ENCODE results near the gene DBR1.

The DBR1 gene

GRCh38 chr3:138196023-138196422 is 21.3 kb upstream of the DBR1 start:
- Histone ChIP-seq H3K4ac (ENCODE audit: low read length) (no peak overlapping the region), H3K27me3 (ENCODE audit: control insufficient read depth in 3 of 3, insufficient read depth in 3 of 3, low read depth in 1 of 3, low read length in 3 of 3) (no peaks in the 10 kb centered on the region), H2AFZ (ENCODE audit: low read length) (no peak overlapping the region), H2BK120ac (ENCODE audit: low read depth, low read length) (no peak overlapping the region), H3K9me3 (replicated peaks in 1 of 2; ENCODE audit: control insufficient read depth in 2 of 2, insufficient read depth in 1 of 2, low read depth in 1 of 2, low read length in 2 of 2) (peaks cover 3 to 5% of the 10 kb centered on the region in 2 donors), H3K9ac (ENCODE audit: low read depth, low read length, poor library complexity) (no peak overlapping the region), H3K18ac (ENCODE audit: low read length) (no peak overlapping the region), H3K4me3 (ENCODE audit: low read length in 2 of 2) (no peak overlapping the region), H3K14ac (ENCODE audit: low read length) (no peak overlapping the region), H4K8ac (ENCODE audit: low read depth, low read length) (no peak overlapping the region), H3K4me1 (ENCODE audit: control insufficient read depth in 2 of 2, insufficient read depth in 1 of 2, low read depth in 1 of 2, low read length in 2 of 2) (peaks cover 0 to 1% of the 10 kb centered on the region in 2 donors), H4K91ac (ENCODE audit: low read depth, low read length, poor library complexity) (no peak overlapping the region), H2BK15ac (ENCODE audit: low read length) (no peak overlapping the region), H3K4me2 (ENCODE audit: insufficient read depth, low read length, poor library complexity, severe bottlenecking) (no peak overlapping the region), H3K36me3 (replicated peaks in 1 of 2; ENCODE audit: control insufficient read depth in 2 of 2, insufficient read depth in 2 of 2, low read length in 2 of 2) (peaks cover 3 to 37% of the 10 kb centered on the region in 2 donors), H2BK5ac (ENCODE audit: low read length) (no peak overlapping the region), H3K79me1 (ENCODE audit: low read depth, low read length) (peaks cover 6% of the 10 kb centered on the region), H2BK12ac (ENCODE audit: low read length) (no peak overlapping the region), H2AK5ac (ENCODE audit: low read depth, low read length) (no peak overlapping the region), H3K27ac (replicated peaks; ENCODE audit: low read length) (no peak overlapping the region), H3K23ac (ENCODE audit: low read depth, low read length, poor library complexity) (no peak overlapping the region)
- no peak for DNase-seq (ENCODE audit: low spot score)
- 100% methylated on average over 1 of the region's 2 CpGs; no CpG with 5 or more reads in 1 of the 2 donors for WGBS, 2 donors (ENCODE audit: extremely low coverage in 2 of 2, insufficient read length in 2 of 2, insufficient replicate concordance in 1 of 2)

GRCh38 chr3:138195481-138195880 is 20.8 kb upstream of the DBR1 start:
- Histone ChIP-seq H4K91ac (ENCODE audit: low read depth, low read length, poor library complexity) (no peak overlapping the region), H3K4me1 (ENCODE audit: control insufficient read depth in 2 of 2, insufficient read depth in 1 of 2, low read depth in 1 of 2, low read length in 2 of 2) (peaks cover 0 to 1% of the 10 kb centered on the region in 2 donors), H3K4me2 (ENCODE audit: insufficient read depth, low read length, poor library complexity, severe bottlenecking) (no peak overlapping the region), H2BK15ac (ENCODE audit: low read length) (no peak overlapping the region), H3K36me3 (replicated peaks in 1 of 2; ENCODE audit: control insufficient read depth in 2 of 2, insufficient read depth in 2 of 2, low read length in 2 of 2) (peaks cover 4 to 42% of the 10 kb centered on the region in 2 donors), H3K27ac (replicated peaks; ENCODE audit: low read length) (no peak overlapping the region), H2BK12ac (ENCODE audit: low read length) (no peak overlapping the region), H2BK5ac (ENCODE audit: low read length) (no peak overlapping the region), H2AFZ (ENCODE audit: low read length) (no peak overlapping the region), H2AK5ac (ENCODE audit: low read depth, low read length) (no peak overlapping the region), H3K4me3 (ENCODE audit: low read length in 2 of 2) (no peak overlapping the region), H3K14ac (ENCODE audit: low read length) (no peak overlapping the region), H3K79me1 (ENCODE audit: low read depth, low read length) (peaks cover 6% of the 10 kb centered on the region), H3K18ac (ENCODE audit: low read length) (no peak overlapping the region), H4K8ac (ENCODE audit: low read depth, low read length) (no peak overlapping the region), H3K9me3 (replicated peaks in 1 of 2; ENCODE audit: control insufficient read depth in 2 of 2, insufficient read depth in 1 of 2, low read depth in 1 of 2, low read length in 2 of 2) (peaks cover 3 to 8% of the 10 kb centered on the region in 2 donors), H3K27me3 (ENCODE audit: control insufficient read depth in 3 of 3, insufficient read depth in 3 of 3, low read depth in 1 of 3, low read length in 3 of 3) (no peaks in the 10 kb centered on the region), H2BK120ac (ENCODE audit: low read depth, low read length) (no peak overlapping the region), H3K4ac (ENCODE audit: low read length) (no peak overlapping the region), H3K23ac (ENCODE audit: low read depth, low read length, poor library complexity) (no peak overlapping the region), H3K9ac (ENCODE audit: low read depth, low read length, poor library complexity) (no peak overlapping the region)
- WGBS, 2 donors (ENCODE audit: extremely low coverage in 2 of 2, insufficient read length in 2 of 2, insufficient replicate concordance in 1 of 2): no CpG with 5 or more reads among the region's 2 CpGs
- no peak for DNase-seq (ENCODE audit: low spot score)

- no peak for DNase-seq (ENCODE audit: low spot score)
- H3K27me3 ChIP-seq (ENCODE audit: control insufficient read depth in 3 of 3, insufficient read depth in 3 of 3, low read depth in 1 of 3, low read length in 3 of 3): peaks cover 0 to 19% (median 6%) of the 10 kb centered on the region in 3 experiments
- no peak overlapping the region for H3K27ac ChIP-seq (replicated peaks; ENCODE audit: low read length)
- no peak overlapping the region for H4K91ac ChIP-seq (ENCODE audit: low read depth, low read length, poor library complexity)
- WGBS, 2 donors (ENCODE audit: extremely low coverage in 2 of 2, insufficient read length in 2 of 2, insufficient replicate concordance in 1 of 2): no CpG with 5 or more reads among the region's 17 CpGs
- H2BK15ac ChIP-seq (ENCODE audit: low read length): no peak overlapping the region
- H2AFZ ChIP-seq (ENCODE audit: low read length): peak overlapping the region; percentile 100
- H3K9me3 ChIP-seq (replicated peaks in 1 of 2; ENCODE audit: control insufficient read depth in 2 of 2, insufficient read depth in 1 of 2, low read depth in 1 of 2, low read length in 2 of 2): peaks cover 1 to 8% of the 10 kb centered on the region in 2 donors
- no peak overlapping the region for H2AK5ac ChIP-seq (ENCODE audit: low read depth, low read length)
- no peak overlapping the region for H4K8ac ChIP-seq (ENCODE audit: low read depth, low read length)
- no peak overlapping the region for H2BK120ac ChIP-seq (ENCODE audit: low read depth, low read length)
- peak overlapping the region; percentile 94 for H3K9ac ChIP-seq (ENCODE audit: low read depth, low read length, poor library complexity)
- no peak overlapping the region for H3K14ac ChIP-seq (ENCODE audit: low read length)
- peaks cover 2% of the 10 kb centered on the region for H3K79me1 ChIP-seq (ENCODE audit: low read depth, low read length)
- H3K23ac ChIP-seq (ENCODE audit: low read depth, low read length, poor library complexity): no peak overlapping the region
- H3K4me3 ChIP-seq (ENCODE audit: low read length in 2 of 2): peak overlapping the region; percentile 92 to 98
- H2BK12ac ChIP-seq (ENCODE audit: low read length): no peak overlapping the region
- H3K4me1 ChIP-seq (ENCODE audit: control insufficient read depth in 2 of 2, insufficient read depth in 1 of 2, low read depth in 1 of 2, low read length in 2 of 2): peaks cover 0 to 2% of the 10 kb centered on the region in 2 donors
- peak overlapping the region; percentile 40 for H2BK5ac ChIP-seq (ENCODE audit: low read length)
- H3K4ac ChIP-seq (ENCODE audit: low read length): no peak overlapping the region
- no peak overlapping the region for H3K18ac ChIP-seq (ENCODE audit: low read length)
- peak overlapping the region; percentile 74 for H3K4me2 ChIP-seq (ENCODE audit: insufficient read depth, low read length, poor library complexity, severe bottlenecking)
- H3K36me3 ChIP-seq (replicated peaks in 1 of 2; ENCODE audit: control insufficient read depth in 2 of 2, insufficient read depth in 2 of 2, low read length in 2 of 2): peaks cover 4 to 31% of the 10 kb centered on the region in 2 donors
Measured at GRCh38 chr3:138188013-138188730, 13.5 kb upstream of the DBR1 start.

GRCh38 chr3:138187296-138188012 is 12.7 kb upstream of the DBR1 start, which contains the start of gene ARMC8:
TSS of gene ARMC8 (plus strand) at chr3:138187301. CDS start at chr3:138187555, 254 bp downstream.
- peak within 1 kb of the TSS; percentile 99 for H3K18ac ChIP-seq (ENCODE audit: low read length)
- peak within 1 kb of the TSS; percentile 90 for H3K27ac ChIP-seq (replicated peaks; ENCODE audit: low read length)
- H3K9ac ChIP-seq (ENCODE audit: low read depth, low read length, poor library complexity): peak within 1 kb of the TSS; percentile 94
- H3K14ac ChIP-seq (ENCODE audit: low read length): peak within 1 kb of the TSS; percentile 60
- peaks cover 0 to 2% of the 10 kb centered on the region in 2 donors for H3K4me1 ChIP-seq (ENCODE audit: control insufficient read depth in 2 of 2, insufficient read depth in 1 of 2, low read depth in 1 of 2, low read length in 2 of 2)
- peaks cover 1 to 8% of the 10 kb centered on the region in 2 donors for H3K9me3 ChIP-seq (replicated peaks in 1 of 2; ENCODE audit: control insufficient read depth in 2 of 2, insufficient read depth in 1 of 2, low read depth in 1 of 2, low read length in 2 of 2)
- H3K79me1 ChIP-seq (ENCODE audit: low read depth, low read length): peaks cover 2% of the 10 kb centered on the region
- DNase-seq (ENCODE audit: low spot score): peak; percentile 84
- no CpG with 5 or more reads among the region's 59 CpGs for WGBS, 2 donors (ENCODE audit: extremely low coverage in 2 of 2, insufficient read length in 2 of 2, insufficient replicate concordance in 1 of 2)
- peak within 1 kb of the TSS; percentile 74 for H3K4me2 ChIP-seq (ENCODE audit: insufficient read depth, low read length, poor library complexity, severe bottlenecking)
- no peak within 1 kb of the TSS for H3K4ac ChIP-seq (ENCODE audit: low read length)
- peak within 1 kb of the TSS; percentile 100 for H2AFZ ChIP-seq (ENCODE audit: low read length)
- no peak within 1 kb of the TSS for H4K8ac ChIP-seq (ENCODE audit: low read depth, low read length)
- H4K91ac ChIP-seq (ENCODE audit: low read depth, low read length, poor library complexity): no peak within 1 kb of the TSS
- no peak within 1 kb of the TSS for H2BK120ac ChIP-seq (ENCODE audit: low read depth, low read length)
- H3K23ac ChIP-seq (ENCODE audit: low read depth, low read length, poor library complexity): peak within 1 kb of the TSS; percentile 16
- peak within 1 kb of the TSS; percentile 92 to 98 for H3K4me3 ChIP-seq (ENCODE audit: low read length in 2 of 2)
- peak within 1 kb of the TSS; percentile 40 for H2BK5ac ChIP-seq (ENCODE audit: low read length)
- H3K36me3 ChIP-seq (replicated peaks in 1 of 2; ENCODE audit: control insufficient read depth in 2 of 2, insufficient read depth in 2 of 2, low read length in 2 of 2): peaks cover 2 to 27% of the 10 kb centered on the region in 2 donors
- H2BK12ac ChIP-seq (ENCODE audit: low read length): no peak within 1 kb of the TSS
- H2AK5ac ChIP-seq (ENCODE audit: low read depth, low read length): no peak within 1 kb of the TSS
- H2BK15ac ChIP-seq (ENCODE audit: low read length): no peak within 1 kb of the TSS
- peaks cover 0 to 20% (median 6%) of the 10 kb centered on the region in 3 experiments for H3K27me3 ChIP-seq (ENCODE audit: control insufficient read depth in 3 of 3, insufficient read depth in 3 of 3, low read depth in 1 of 3, low read length in 3 of 3)
